OCI-LY1 (cell line): ENCODE data around the gene MLPH.

Experiments used
- CTCF ChIP-seq: fragments of 200-600 bp; sonication (generic), shearing (Covaris generic); IDR thresholded peaks from 2 replicates; pipeline ENCODE4 v1.5.1; 2017; ENCODE audit warnings: mild to moderate bottlenecking, antibody characterized with exemption, low read length, moderate library complexity, mixed read lengths
- EZH2 ChIP-seq: fragments of 200-600 bp; sonication (generic), shearing (Covaris generic); IDR thresholded peaks from 2 replicates; pipeline ENCODE4 v1.8.0; 2017; ENCODE audit warnings: borderline replicate concordance, mixed run types, mild to moderate bottlenecking, antibody characterized with exemption, low read length, moderate library complexity, mixed read lengths

DNA sequence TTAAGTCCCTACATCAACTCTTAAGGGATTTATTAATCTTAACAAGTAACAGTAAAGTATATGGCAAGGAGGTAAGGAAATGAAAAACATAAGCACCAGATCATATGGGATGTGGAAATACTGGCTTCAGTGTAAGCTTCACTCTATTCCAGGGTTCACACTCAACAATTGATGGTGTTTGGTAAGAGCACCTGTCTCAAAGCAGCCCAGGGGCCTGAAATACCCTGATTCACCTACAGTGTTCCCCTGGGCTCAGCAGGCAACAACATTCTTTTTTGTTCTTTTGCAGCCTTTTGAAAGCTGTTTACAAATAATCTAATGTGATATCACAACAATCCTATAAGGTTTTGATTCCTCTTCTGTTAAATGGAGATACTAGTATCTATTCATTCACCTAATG, 1.2 kb upstream of the MLPH start:
- no peak for TF ChIP-seq EZH2
- no peak for TF ChIP-seq CTCF
